GM12872 (cell line): Measurements from ENCODE around the gene BMPR2.

Experiments
- TF ChIP-seq, protein P1 (sequence below): IDR thresholded peaks from 3 replicates; pipeline ENCODE4 v1.5.1; 2011; ENCODE audit warnings: low read depth, mild to moderate bottlenecking, low read length, moderate library complexity; ENCODE audit not compliant: insufficient read depth

The BMPR2 gene

DNA sequence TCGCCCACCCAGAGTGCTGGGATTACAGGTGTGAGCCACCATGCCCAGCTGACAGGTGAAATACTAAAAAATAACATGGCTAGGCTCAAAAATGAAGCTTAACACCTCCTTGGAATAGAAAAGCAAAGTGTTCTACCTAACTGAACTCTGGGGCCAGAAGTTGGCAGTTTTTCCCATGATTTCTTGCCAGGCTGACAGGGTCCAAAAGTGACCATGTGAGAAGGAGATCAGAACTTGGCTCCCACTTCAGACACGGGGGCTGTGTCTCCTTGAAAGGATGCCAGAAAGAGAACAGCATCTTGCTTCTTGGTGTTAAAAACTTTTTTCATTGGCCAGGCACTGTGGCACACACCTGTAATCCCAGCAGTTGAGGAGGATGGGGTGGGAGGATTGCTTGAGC lies 47.0 kb downstream of the BMPR2 start:
- TF ChIP-seq, protein P1, sequence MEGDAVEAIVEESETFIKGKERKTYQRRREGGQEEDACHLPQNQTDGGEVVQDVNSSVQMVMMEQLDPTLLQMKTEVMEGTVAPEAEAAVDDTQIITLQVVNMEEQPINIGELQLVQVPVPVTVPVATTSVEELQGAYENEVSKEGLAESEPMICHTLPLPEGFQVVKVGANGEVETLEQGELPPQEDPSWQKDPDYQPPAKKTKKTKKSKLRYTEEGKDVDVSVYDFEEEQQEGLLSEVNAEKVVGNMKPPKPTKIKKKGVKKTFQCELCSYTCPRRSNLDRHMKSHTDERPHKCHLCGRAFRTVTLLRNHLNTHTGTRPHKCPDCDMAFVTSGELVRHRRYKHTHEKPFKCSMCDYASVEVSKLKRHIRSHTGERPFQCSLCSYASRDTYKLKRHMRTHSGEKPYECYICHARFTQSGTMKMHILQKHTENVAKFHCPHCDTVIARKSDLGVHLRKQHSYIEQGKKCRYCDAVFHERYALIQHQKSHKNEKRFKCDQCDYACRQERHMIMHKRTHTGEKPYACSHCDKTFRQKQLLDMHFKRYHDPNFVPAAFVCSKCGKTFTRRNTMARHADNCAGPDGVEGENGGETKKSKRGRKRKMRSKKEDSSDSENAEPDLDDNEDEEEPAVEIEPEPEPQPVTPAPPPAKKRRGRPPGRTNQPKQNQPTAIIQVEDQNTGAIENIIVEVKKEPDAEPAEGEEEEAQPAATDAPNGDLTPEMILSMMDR: no peak

DNA sequence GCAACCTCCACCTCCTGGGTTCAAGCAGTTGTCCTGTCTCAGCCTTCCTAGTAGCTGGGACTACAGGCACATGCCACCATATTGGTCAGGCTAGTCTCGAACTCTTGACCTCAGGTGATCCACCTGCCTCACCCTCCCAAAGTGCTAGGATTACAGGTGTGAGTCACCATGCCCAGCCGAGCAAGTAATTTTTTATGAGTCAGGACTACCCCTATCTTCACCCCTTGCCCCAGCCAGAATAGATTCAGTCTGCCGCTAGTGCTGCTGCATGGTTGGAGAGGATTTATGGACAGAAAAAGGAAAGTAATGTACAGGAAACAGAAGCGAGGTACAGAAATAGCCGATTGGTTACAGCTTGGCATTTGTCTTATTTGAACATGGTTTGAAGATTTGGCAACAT lies 48.9 kb downstream of the BMPR2 start:
- TF ChIP-seq, protein P1: no peak

DNA sequence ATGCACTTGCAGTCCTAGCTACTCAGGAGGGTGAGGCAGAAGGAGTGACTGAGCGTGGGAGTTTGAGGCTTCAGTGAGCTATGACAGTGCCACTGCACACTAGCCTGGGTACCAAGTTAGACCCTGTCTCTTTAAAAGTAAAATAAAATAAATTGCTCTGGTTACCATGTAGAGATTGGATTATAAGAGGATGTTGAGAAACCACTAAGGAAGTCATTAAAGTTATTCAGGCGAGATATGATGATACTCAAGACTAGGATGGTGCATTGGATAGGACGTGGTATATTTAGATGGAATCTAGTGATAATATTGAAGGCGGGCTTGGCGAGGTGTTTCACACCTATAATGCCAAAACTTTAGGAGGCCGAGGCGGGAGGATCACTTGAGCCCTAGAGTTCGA lies 50.6 kb downstream of the BMPR2 start:
- TF ChIP-seq, protein P1: no peak

DNA sequence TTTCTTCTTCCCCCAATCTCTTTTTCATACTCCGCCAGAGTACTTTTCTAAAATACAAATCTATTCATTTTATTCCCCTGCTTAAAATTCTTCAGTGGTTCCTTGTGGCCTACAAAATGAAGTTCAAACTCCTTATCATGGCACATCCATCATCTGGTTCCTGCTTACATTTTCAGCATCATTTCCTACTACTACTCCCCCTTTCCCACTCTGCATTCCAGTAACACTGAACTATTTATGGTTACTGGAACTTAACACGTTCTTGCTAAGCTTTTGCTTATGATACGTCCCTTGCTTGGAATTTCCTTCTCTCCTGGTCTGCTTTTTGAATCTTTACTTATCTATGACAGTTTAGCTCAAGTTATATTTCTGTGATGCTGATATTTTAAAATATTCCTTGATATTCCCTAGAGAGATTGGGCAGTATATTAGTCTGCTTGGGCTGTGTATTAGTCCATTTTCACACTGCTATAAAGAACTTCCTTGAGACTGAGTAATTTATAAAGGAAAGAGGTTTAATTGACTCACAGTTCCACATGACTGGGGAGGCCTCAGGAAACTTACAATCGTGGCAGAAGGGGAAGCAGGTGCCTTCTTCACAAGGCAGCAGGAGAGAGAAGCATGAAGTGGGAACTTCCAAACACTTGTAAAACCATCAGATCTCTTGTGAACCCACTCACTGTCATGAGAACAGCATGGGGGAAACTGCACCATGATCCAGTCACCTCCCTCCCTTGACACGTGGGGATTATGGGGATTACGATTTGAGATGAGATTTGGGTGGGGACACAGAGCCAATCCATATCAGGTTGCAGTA lies 53.2 kb downstream of the BMPR2 start:
- TF ChIP-seq, protein P1: no peak

DNA sequence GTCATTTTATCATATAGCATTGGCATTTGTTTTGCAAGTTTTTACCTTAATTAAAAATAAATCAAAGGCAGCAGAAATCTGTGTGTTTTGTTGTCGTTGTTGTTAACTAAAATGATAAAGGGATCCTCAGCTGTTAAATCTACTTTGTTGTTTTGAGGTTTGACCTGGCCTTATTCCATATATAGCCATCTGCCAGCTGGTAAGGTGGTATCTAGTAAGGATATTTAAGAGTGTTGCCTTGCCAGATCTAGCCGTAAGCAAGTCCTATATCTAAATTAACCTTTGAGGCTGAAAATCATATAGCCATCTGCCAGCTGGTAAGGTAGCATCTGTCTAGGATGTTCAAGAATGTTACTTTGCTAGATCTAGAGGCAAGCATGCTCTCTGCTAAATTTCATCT lies 56.6 kb downstream of the BMPR2 start:
- TF ChIP-seq, protein P1: no peak

DNA sequence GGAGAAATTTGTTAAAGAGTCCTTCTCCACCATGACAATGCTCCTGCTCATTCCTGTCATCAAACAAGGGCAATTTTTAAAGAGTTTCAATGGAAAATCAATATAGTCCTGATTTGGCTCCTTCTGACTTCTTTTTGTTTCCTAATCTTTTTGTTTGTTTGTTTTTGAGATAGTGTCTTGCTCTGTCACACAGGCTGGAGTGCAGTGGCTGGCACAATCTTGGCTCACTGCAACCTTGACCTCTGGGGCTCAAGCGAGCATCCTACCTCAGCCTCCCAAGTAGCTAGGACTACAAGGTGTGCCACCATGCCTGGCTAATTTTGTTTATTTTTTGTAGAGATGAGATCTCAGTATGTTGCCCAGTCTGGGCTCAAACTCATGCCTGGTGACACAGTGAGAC lies 58.3 kb downstream of the BMPR2 start:
- TF ChIP-seq, protein P1: no peak

DNA sequence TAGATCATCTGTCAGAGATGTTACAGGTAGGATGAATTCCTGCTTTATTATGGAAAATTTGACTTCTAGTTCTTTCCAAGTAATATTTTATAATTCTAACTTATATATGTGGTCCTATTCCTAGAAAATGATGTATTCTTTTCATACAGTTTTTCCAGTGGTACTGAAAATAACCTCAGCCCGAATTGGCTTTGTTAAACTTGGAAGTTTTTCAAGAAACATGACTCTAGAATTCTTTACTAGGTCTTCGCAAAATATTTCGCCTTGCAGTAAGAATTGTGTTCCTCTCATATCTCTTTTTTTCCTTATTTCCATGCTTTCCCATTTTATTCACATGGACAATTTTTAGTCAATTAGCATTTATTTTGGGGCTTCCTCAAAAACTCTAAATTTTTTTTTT lies 60.5 kb downstream of the BMPR2 start:
- TF ChIP-seq, protein P1: no peak

DNA sequence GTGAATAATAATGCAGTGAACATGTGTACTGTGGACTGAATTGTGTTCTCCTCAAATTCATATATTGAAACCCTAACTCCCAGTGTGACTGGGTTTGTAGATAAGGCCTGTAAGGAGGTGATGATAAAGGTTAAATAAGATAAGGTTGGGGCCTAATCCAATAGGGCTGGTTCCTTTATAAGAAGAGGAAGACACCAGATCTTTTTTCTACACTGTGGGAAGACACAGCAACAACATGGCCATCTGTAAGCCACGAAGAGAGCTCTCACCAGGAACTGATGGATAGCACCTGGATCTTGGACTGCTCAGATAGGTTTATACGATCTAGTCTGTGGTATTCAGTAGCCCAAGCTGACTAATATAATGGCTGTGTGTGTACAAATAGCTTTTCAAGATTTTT lies 66.8 kb downstream of the BMPR2 start:
- TF ChIP-seq, protein P1: no peak
